Measurements from ENCODE around the gene RTEL1. TPM values are rescaled to one million over a fixed set of nuclear protein-coding genes. Genes with fewer than 3 reads are reported as not detected.

The RTEL1 gene
- total RNA-seq, 1 experiment from 2014 or later: 39.2 TPM

DNA sequence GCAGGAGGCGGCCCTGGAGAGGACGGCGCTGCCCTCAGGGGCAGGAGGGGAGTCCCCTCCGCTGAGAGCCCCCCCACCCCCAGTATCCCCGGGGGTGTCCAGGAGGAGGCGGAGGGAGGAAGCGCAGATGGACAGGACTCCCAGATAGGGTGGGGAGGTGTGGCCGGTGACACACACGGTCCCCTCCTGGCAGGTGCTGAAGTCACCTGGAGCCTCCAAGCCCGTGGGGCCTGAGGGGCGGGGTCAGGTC is 6.2 kb upstream of the RTEL1 start:
- peak overlapping the region; percentile 64 for H3K4me3 Mint-ChIP-seq (ENCODE audit: unreplicated experiment)
- no peaks in the 10 kb centered on the region for H3K9me3 Mint-ChIP-seq (ENCODE audit: unreplicated experiment)
- no TSS peak for BruUV-seq (replicated peaks)
- ChIA-PET POLR2A (interaction anchor here (0.6 to 1.8 kb wide), 2 partner anchors 10 to 36 kb away, joined by 3 to 5 read pairs; no protein-coding TSS in a partner anchor), CTCF (no interaction called here)
- TF ChIP-seq CTCF (IDR thresholded peaks at IDR 0.05; ENCODE audit: unreplicated experiment): no peak
- no peaks in the 10 kb centered on the region for H3K36me3 Mint-ChIP-seq (ENCODE audit: insufficient read depth, unreplicated experiment)
- peaks cover 7% of the 10 kb centered on the region for H3K4me1 Mint-ChIP-seq (ENCODE audit: insufficient read depth, unreplicated experiment)
- DNase-seq (ENCODE audit: unreplicated experiment): no peak
- H3K27ac Mint-ChIP-seq (ENCODE audit: low read depth, unreplicated experiment): peak overlapping the region; percentile 7
- no peaks in the 10 kb centered on the region for H3K27me3 Mint-ChIP-seq (ENCODE audit: insufficient read depth, unreplicated experiment)
- intact Hi-C loops (cut with micrococcal nuclease): no loop called here

DNA sequence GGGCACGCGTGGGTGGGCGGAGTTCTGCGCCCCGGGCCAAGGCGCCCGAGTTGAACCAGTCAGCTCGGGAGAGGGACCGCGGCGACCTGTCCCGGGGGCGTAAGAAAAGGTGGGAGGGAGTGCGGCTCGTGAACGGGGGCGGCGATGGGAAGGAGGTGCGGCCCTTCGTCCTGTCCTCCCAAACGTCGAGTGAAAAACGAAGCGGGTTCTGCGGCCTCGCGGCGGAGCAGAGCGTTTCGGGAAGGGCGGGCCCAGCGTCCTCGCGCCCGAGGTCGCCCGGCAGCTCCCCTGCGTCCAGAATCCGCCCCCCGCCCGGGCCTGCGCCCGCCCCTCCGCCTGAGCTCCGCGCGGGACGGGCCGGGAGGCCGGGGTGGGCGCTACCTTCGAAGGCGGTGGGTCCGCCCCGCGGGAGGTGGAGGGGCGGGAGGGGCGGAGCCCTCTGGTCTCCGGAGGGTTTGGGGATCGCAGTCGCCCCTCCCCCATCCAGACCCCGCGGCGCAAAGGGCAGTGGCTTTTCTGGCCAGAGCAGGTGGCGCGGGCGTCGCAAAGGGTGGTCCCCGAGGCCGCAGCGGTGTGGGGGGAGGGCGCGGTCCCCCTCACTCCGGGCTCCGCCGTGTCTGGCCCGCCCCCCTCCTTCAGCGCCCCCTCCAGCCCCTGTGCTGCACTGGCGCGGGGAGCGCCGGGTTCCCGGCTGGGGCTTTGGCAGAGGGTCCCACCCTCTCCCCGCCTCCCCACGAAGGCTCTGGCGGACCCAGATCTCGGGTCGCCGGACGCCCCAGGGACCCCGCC is 5.7 kb upstream of the RTEL1 start:
- peaks cover 7% of the 10 kb centered on the region for H3K4me1 Mint-ChIP-seq (ENCODE audit: insufficient read depth, unreplicated experiment)
- ChIA-PET POLR2A (interaction anchor here (0.6 to 1.8 kb wide), 2 partner anchors 10 to 36 kb away, joined by 3 to 5 read pairs; no protein-coding TSS in a partner anchor), CTCF (no interaction called here)
- H3K9me3 Mint-ChIP-seq (ENCODE audit: unreplicated experiment): no peaks in the 10 kb centered on the region
- DNase-seq (ENCODE audit: unreplicated experiment): no peak
- H3K36me3 Mint-ChIP-seq (ENCODE audit: insufficient read depth, unreplicated experiment): no peaks in the 10 kb centered on the region
- no peaks in the 10 kb centered on the region for H3K27me3 Mint-ChIP-seq (ENCODE audit: insufficient read depth, unreplicated experiment)
- intact Hi-C loops (cut with micrococcal nuclease): no loop called here
- no peak overlapping the region for H3K27ac Mint-ChIP-seq (ENCODE audit: low read depth, unreplicated experiment)
- no peak for TF ChIP-seq CTCF (IDR thresholded peaks at IDR 0.05; ENCODE audit: unreplicated experiment)
- H3K4me3 Mint-ChIP-seq (ENCODE audit: unreplicated experiment): peak overlapping the region; percentile 64
- BruUV-seq (replicated peaks): no TSS peak

DNA sequence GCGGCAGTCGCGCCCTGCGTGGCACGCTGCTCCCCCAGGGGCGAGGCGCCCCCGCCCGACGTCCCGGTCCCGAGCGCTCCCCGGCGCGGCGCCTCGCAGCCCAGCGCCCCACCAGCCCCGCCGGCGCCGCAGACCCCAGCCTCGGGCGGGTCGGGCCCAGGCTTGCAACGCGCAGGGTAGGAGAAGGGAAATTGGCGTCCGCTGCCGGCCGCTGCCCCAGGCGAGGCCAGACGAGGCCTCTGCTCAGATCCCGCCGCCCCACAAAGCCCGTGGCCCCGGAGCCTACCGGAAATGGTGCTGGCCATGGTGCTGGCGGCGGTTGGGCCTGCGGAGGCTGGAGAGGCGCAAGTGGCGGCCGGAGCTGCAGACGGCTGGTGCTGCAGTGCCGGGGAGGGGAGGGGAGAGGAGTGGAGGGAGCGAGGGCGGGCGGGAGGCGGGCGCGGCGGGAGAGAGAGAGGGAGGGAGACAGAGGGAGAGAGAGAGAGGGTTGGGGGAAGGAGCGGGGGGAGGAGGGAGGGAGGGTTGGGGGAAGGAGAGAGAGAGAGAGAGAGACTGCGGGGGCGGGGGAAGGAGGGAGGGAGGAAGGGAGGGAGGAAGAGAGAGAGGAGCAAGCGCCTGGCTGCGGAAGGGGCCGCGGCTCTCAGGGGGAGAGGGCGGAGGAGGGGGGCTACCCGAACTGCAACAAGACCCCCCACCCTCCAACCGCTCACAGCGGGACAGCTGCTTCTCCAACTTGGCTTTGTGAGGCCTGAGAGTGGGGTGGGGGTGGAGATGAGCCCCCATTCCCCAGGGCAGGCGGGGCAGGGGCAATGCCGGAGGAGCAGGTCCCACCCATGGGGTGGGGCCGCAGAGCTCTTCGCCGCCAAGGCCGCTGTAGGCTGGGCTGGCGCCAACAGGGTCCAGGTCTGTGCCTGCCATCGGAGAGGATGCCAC is 4.8 kb upstream of the RTEL1 start, which contains the start of gene STMN3:
Gene STMN3, minus strand, starts transcription at position 384 of the 933 bp plus-strand sequence. Its CDS starts 79 bp downstream, at position 305.
- ChIA-PET CTCF (interaction anchor here (0.6 kb wide), 2 partner anchors 45 to 269 kb away, joined by 3 read pairs; no protein-coding TSS in a partner anchor), POLR2A (interaction anchor here (0.6 to 0.8 kb wide), 4 partner anchors 11 to 347 kb away, joined by 3 to 6 read pairs (median 3); no protein-coding TSS in a partner anchor)
- TF ChIP-seq CTCF (IDR thresholded peaks at IDR 0.05; ENCODE audit: unreplicated experiment): no peak
- H3K9me3 Mint-ChIP-seq (ENCODE audit: unreplicated experiment): no peaks in the 10 kb centered on the region
- BruUV-seq (replicated peaks): no TSS peak
- peak within 1 kb of the TSS; percentile 64 for H3K4me3 Mint-ChIP-seq (ENCODE audit: unreplicated experiment)
- H3K4me1 Mint-ChIP-seq (ENCODE audit: insufficient read depth, unreplicated experiment): peaks cover 7% of the 10 kb centered on the region
- H3K36me3 Mint-ChIP-seq (ENCODE audit: insufficient read depth, unreplicated experiment): no peaks in the 10 kb centered on the region
- H3K27me3 Mint-ChIP-seq (ENCODE audit: insufficient read depth, unreplicated experiment): no peaks in the 10 kb centered on the region
- no peak within 1 kb of the TSS for H3K27ac Mint-ChIP-seq (ENCODE audit: low read depth, unreplicated experiment)
- DNase-seq (ENCODE audit: unreplicated experiment): peak; percentile 76
- intact Hi-C loops (cut with micrococcal nuclease): no loop called here

Data from MCF 10A (cell line).